GM19328 (cell line): ENCODE measurements around the gene NME8.

ENCODE experiments used
- ATAC-seq: cut with Tn5 transposase; IDR thresholded peaks from one replicate; pipeline ENCODE4 v1.9.1; 2021; ENCODE audit warnings: mild to moderate bottlenecking, moderate library complexity; ENCODE audit not compliant: unreplicated experiment

NME8 gene

GRCh38 chr7:37901236-37901827, 52.9 kb downstream of the NME8 start:
- no peak for ATAC-seq

GRCh38 chr7:37901890-37902524, 53.6 kb downstream of the NME8 start:
- no peak for ATAC-seq

DNA sequence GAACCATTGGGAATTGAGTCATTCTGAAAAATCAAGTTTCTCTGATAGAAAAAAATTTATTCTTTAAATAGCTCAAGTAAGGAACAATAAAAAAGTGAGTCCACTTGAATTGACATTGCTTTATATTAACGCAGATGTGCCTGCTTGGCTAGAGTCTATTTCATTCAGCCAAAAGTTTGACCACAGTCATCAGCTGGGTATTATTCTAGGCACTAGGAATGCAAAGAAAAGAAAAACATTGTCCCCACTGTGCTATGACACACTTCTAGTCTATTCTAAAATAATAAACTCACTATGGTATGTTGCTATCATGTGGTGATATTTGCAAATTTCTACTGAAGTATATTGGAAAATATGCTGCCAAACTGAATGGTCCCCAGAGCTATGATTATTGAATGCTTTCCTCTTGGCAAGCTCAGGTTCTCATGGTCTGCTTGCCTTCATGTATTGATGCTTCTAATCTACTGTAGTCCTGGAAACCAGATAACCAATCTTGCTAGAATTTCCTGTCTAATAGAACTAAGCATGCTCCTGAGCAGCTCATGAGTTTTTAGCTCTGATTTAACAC, 59.9 kb downstream of the NME8 start:
- no peak for ATAC-seq

DNA sequence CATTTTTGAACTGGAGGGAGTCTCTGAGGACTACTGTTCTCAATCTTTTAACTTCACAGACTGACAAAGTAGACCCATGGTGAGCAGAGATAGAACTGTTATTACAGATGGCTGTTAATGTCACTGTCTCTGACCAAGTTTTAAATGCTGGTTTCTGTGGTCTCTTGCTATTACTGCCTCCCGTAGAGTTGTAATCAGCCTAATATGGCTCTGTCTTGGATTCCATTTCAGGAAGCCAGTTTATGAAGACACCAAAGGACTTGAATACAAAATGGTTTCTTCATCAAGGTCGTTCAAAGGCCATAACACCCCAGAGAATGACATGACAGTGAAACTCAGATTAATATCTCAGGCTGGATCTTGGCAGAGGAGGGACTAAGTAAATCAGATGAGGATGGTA, 64.4 kb downstream of the NME8 start:
- ATAC-seq: no peak

DNA sequence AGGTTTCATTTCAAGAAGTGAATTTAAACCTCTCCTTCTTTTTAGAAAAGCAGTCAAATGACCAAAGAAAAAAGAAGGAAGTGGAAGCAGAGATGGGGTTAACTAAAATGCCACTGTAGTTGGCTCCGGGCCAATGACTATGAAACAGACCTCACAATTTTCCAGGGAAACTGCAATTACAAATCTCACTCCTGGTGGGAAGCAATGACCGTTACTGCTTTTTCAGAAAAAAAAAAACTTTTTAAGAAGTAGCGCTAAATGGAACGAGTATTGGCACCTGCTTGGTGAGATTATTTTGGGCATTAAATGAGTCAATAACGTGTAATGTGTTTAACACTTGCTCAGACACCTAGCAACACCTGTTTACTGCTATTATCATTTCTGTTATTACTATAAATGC, 67.0 kb downstream of the NME8 start:
- no peak for ATAC-seq

DNA sequence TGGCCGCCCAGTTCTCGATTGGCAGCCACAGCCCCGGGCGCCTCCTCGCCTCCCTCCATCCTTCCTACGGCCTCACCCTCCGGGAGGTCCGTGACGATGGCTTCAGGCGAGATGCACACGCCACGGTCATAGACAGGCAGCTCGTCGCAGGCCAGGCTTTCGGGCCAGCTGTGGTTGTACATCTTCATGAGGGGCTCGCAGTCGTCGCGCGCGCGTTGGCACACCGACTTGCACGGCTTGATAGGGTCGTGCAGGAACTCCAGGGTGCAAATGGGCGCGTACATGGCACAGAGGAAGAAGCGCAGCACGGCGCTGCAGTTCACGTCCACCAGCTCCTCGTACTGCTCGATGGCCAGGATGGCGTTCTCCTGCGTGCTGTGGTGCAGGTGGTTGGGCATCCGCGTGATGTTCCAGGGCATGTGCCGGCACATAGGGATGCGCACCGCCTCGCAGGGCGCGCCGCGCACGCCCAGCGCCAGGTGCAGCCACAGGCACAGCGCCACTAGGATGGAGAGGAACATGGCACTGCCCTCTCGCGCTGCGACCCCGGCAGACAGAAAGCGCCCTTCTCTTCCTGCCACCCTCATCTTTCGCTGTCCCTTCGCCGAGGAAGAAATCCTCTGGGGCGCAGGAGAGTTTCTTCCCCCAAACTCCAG, 67.7 kb downstream of the NME8 start:
- ATAC-seq: no peak

- no peak for ATAC-seq
These were observed 68.6 kb downstream of the NME8 start, which contains the start of gene SFRP4 for GRCh38 chr7:37916673-37917660. Gene SFRP4 (minus strand): TSS chr7:37916817. CDS start chr7:37916537, 280 bp downstream.

DNA sequence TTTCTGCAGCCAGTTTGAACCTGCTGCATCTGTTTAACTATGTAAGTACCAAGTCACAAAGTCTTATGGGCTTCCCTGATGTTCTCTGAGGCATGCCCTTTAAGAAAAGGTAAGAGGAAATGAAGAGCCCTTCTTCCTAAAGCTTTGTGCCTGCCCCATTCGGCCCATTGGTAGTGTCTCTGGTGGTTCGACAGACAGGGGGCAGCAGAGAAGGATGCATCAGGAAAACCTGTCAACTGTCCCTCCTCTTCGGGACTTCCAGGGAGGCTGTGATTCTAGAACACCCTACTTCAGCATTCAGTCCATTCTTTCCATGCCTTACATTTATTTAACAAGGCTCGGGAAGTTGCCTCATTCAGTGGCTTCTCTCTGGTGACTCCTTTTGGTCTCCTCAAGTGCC, 70.1 kb downstream of the NME8 start:
- ATAC-seq: no peak

GRCh38 chr7:37920305-37920848, 72.0 kb downstream of the NME8 start, which contains the start of gene EPDR1:
Gene EPDR1 (plus strand): TSS chr7:37920640. CDS start chr7:37920940, 300 bp downstream.
- ATAC-seq: no peak

DNA sequence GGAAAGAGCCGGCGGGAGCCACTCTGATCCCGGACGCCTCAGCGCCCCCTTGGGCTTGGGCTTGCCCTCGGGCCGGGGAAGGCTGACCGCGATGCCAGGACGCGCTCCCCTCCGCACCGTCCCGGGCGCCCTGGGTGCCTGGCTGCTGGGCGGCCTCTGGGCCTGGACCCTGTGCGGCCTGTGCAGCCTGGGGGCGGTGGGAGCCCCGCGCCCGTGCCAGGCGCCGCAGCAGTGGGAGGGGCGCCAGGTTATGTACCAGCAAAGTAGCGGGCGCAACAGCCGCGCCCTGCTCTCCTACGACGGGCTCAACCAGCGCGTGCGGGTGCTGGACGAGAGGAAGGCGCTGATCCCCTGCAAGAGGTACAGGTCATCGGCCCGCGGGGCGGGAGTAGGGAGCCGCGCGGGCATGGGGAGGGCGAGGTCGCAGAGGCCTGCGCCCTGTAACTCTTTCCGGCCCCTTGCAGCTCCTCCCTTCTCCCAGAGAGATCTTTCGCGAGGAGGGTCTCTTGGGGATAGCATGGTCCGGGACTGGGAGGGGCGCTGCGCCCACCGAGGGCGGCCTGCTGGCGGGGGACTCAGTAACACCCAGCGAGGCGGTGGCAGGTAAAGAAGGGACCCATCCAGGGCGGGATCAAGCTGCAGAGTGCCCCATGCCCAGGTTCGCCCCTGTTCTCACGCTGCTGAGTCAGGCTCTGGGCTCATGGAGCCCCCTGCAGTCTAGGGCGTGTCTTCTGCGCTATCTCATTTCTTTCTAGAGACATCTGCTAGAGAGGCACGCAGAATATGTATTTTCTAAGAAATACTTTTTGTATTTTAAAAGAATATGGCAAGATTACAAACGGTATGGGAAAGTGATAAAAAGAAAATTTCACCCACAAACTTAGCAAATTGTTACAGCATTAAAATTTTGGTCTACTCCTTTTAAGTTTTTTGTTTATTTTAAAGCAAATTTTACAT, 72.7 kb downstream of the NME8 start:
- no peak for ATAC-seq

DNA sequence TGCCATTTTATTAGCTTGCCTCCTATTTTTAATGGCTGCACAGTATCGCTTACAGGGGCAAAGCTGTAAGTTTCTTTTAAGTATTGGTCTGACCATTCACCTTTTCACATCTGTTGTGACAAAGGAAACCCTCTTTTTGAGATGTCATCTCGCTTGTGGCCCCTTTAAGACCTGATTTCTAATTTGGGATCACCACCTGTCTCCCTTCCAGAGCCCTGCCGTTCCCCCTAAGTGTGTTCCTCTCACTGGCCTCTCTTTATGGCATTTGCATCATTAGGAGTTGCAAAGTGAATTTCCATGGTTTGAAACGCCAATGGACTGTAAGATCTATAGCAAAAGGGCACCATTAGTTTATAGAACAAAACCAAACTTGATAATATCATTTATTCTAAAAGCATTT, 73.5 kb downstream of the NME8 start:
- ATAC-seq: no peak

- no peak for ATAC-seq
These were observed 75.6 kb downstream of the NME8 start for GRCh38 chr7:37923996-37924395.

- no peak for ATAC-seq
These were observed 76.2 kb downstream of the NME8 start for GRCh38 chr7:37924491-37925041.

GRCh38 chr7:37925620-37926019, 77.2 kb downstream of the NME8 start:
- ATAC-seq: no peak

DNA sequence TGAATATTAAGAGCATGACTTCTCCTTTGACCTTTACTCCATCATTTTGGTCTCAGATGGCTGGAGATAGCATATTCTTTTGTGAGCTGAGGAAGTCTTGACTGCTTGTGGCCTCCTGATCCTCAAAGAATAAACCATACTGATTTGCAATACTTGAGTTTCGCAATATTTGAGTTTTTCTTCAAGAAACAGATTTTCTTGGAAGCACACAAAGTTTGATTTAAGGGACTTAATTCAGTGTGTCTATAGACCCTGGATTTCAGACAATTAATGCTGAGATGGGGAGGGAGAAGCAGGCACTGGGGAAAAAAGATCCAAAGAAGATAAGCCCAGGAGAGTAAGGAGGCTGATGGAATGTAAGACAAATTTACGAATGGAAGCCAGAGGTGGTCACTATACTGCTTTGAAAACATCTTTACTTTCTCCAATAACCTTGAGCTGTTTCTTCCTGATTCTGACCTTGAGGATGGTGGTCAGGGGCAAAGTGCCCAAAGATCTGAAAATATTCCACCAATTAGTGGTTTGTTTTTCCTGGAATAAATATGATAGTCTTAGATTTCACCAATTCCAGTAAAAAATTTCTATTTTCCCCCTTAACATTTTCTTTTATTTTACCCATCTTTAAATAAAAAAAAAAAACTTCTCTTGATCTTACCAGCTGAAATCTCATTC, 79.5 kb downstream of the NME8 start:
- no peak for ATAC-seq

DNA sequence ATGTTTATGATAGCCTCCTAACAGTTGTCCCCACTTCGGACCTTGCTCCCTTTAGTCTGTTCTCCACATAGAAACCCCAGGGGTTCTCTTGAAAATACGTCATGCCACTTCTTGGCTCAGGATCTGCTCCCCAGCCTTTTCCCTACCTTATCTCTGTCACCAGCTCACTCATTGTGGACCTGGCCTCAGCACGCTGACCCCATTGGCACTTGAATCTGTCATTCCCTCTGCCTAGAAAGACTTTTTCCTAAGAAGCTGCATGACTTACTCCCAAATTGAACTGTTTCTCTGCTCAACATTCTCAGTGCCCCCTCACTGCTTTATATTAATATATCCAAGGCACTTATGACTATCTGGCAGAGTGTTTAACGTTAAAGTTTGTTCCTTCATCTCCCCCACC, 80.5 kb downstream of the NME8 start:
- no peak for ATAC-seq

- ATAC-seq: no peak
These were observed 82.0 kb downstream of the NME8 start for GRCh38 chr7:37930226-37930948.

DNA sequence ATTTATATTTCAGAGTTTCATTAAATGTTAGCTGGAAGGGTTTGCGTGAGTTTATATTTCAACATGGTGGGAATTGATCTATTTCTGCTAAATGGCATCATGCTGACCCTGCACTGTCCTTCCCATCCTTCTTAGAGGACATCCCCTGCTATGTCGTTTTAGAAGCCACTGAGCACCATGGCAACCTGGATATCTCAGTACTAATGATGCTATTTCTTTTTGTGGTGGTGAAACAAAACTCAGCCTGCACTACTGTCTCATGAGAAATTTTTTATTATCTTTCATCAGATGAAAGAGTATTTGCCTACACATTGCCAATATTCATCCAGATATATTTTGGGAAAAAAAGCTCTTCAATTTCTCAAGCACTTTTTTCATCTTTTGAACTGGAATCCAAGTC, 84.1 kb downstream of the NME8 start:
- no peak for ATAC-seq
